GM23248 (cell line): ENCODE data around the gene STK24.

Experiments
- EZH2 ChIP-seq: fragments of 200-600 bp; sonication (generic); IDR thresholded peaks from 2 replicates; pipeline ENCODE4 v1.6.1; 2018; ENCODE audit warnings: antibody characterized with exemption, mild to moderate bottlenecking; ENCODE audit not compliant: insufficient read depth, poor library complexity, severe bottlenecking
- EZH2phosphoT487 ChIP-seq: fragments of 200-600 bp; sonication (generic); IDR thresholded peaks from 2 replicates; pipeline ENCODE4 v1.6.1; 2018; ENCODE audit warnings: antibody characterized with exemption, moderate library complexity, mild to moderate bottlenecking, low read depth; ENCODE audit not compliant: insufficient read depth

DNA sequence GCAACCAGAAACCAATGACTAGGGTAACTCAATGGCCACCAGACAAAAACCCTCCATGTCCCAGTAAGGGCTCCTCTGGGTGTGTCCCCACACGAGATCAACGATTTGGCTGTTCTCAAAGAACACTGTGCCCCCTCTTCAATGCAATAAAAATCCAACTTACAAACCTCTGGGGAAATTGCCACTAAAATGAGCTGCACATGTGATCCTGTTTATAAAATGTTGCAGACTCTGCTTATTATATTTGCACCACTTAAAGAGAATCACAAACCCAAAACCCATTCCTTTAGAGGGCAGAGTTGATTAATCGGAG, 80.5 kb downstream of the STK24 start:
- no peak for TF ChIP-seq EZH2
- TF ChIP-seq EZH2phosphoT487 = no peak
